Putamen (tissue), 1 donor: ENCODE measurements around the gene TMEM240.
"Not testable (repeated sequence)": the region's sequence is repeated elsewhere in the genome, so short reads cannot be mapped to it uniquely, and the experiment has no call there.

Source experiments
- DNase-seq: peaks from one replicate; pipeline ENCODE4 v3.0.0-alpha.2; 2016; ENCODE audit warnings: low spot score

Gene TMEM240

DNA sequence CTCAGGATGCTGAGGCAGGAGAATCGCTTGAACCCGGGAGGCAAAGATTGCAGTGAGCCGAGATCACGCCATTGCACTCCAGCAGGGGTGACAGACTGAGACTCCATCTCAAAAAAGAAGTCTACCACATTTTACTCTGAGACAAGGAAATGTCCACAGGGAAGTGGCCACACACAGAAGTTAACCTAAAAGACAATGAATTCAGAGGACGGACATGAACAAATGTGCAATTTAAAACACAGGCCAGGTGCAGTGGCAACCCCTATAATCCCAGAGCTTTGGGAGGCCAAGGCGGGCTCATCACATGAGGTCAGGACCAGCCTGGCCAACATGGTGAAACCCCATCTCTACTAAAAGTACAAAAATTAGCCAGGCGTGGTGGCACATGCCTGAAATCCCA is 17.3 kb upstream of the TMEM240 start:
- not testable (repeated sequence) for DNase-seq

GRCh38 chr1:1556961-1557360 is 16.5 kb upstream of the TMEM240 start:
- DNase-seq: not testable (repeated sequence)

GRCh38 chr1:1556505-1556904 is 16.1 kb upstream of the TMEM240 start:
- no peak for DNase-seq

DNA sequence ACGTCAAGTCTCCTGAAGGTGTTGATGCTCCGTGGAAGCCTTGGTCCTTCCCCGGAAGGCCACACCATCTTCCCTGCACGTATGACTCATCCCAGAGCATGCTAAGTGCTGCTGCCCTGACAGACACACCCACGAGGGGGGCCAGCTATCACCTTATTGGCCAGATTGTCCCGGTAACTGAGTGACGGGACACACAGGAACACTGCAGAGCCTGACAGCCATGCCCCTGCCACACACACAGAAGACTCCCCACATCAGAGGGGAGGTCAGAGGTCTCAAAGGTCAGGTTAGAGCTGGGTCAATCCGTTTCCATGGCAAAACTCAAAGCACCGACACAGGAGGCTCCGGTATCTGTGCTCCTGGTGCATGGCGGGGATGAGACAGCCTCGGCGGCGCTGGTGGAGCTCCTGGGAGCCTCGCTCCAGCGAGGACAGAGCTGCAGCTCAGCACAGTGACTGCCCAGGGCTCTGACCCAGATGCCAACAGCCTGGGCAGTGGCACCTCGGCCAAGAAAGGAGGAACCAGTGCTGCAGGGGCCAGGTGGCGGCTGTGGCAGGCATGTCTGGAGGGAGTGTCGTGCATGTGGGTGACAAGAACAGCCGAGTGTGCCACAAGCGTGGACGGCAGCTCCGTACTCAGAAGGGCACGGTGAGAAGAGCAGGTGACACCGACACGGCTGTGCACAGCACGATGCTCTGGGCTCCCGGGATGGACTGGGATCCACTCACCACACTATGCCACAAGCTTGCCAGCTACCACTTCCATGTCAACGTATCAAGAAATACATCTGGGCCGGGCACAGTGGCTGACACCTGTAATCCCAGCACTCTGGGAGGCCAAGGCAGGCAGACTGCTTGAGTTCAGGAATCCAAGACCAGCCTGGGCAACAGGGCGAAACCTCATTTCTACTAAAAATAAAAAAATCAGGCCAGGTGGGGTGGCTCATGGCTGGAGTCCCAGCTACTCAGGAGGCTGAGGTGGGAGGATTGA is 14.8 kb upstream of the TMEM240 start:
- no peak for DNase-seq

DNA sequence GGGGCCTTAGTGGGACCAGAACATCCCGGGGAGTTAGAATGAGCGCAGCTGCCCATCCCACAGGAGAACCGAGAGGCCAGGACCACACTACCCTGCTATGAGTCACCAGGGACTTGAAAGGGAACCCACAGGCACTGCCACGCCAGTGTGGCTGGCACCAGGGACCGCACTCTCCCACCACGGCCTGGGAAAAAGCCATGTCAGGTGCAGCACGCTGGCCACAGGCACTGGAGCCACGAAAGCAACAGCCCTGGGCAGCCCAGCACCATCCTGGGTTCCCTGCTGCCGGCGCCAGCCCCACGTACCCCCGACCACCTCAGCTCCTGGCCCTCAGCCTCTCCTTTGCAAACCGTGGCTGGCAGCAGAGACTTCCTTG is 14.1 kb upstream of the TMEM240 start:
- no peak for DNase-seq

- DNase-seq: no peak
Measured at GRCh38 chr1:1553821-1554494, 13.5 kb upstream of the TMEM240 start.

- DNase-seq: no peak
Measured at GRCh38 chr1:1552263-1552639, 11.8 kb upstream of the TMEM240 start.

DNA sequence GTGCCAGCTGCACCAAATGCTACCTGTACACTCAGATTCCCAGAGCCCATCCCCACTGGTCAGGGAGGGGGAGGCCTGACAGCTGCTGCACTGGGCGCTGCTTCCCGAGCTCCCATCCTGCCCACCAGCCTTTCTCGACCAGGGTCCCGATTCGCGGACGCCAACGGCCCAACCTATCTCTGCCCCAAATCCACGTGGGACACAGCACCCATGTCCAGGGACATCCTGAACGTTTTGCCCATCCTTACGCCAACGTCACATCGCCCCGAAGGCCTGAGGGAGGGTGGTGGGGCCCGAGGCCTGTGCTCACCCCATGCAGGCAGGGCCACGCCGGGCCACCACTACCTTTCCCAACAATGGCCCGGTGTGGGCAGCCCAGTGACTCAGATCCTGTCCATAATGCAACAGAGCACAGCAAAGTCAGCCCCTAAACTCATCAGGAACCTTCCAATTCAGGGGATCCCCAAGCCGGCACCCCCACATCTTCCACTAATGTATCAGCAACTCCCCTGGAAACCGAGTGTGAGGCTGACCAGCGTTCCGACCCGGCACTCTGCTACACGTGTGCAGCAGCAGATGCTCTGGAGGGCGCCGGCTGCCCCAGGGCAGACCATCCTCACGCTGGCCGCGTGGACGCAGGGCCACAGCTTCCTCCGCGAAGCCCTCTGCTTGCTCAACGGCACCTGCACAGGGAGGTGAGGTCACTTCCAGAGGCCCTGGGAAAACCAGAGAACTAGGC is 11.3 kb upstream of the TMEM240 start:
- no peak for DNase-seq

- no peak for DNase-seq
Measured at GRCh38 chr1:1550591-1551432, 10.4 kb upstream of the TMEM240 start.

- DNase-seq: no peak
Measured at GRCh38 chr1:1550087-1550486, 9.7 kb upstream of the TMEM240 start.

DNA sequence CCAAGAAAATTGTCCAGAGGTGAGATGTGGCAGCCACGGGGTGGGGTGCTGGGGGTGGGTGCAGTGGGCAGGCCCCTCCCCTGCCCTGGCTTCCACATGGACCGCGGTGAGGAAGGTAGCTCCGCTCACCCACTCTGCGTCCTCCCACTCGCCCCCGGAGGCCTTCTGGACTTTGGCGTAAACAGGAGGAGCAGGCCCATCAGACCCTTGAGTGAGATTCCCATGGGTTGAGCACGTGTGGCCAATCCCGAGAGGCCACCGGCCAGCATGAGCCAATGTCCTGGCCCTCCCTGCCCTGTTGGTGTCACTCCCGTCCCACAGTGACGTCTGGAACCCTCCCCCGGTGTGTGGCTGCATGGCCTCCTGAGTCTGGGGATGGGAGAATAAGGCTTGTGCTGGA is 8.2 kb upstream of the TMEM240 start:
- no peak for DNase-seq

- no peak for DNase-seq
Measured at GRCh38 chr1:1547476-1547875, 7.1 kb upstream of the TMEM240 start.

DNA sequence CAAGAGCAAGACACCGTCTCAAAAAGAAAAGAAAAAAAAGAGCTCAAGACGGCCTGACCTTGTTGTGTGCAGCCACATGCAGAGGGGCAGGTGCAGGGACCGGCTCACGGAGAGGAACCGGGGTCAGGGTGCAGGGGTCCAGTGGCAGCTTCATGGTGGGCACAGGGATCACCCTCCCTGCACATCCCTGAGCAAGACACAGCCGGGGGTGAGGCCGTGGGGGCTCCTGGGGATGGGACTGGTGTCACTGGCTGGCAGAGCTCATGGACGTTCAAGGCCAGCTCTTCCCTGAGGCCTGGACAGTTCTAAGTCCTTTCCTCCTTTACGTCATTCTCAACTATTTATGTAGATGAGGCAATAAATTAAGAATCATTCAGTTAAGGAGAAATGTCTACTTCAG is 6.6 kb upstream of the TMEM240 start:
- DNase-seq: no peak

DNA sequence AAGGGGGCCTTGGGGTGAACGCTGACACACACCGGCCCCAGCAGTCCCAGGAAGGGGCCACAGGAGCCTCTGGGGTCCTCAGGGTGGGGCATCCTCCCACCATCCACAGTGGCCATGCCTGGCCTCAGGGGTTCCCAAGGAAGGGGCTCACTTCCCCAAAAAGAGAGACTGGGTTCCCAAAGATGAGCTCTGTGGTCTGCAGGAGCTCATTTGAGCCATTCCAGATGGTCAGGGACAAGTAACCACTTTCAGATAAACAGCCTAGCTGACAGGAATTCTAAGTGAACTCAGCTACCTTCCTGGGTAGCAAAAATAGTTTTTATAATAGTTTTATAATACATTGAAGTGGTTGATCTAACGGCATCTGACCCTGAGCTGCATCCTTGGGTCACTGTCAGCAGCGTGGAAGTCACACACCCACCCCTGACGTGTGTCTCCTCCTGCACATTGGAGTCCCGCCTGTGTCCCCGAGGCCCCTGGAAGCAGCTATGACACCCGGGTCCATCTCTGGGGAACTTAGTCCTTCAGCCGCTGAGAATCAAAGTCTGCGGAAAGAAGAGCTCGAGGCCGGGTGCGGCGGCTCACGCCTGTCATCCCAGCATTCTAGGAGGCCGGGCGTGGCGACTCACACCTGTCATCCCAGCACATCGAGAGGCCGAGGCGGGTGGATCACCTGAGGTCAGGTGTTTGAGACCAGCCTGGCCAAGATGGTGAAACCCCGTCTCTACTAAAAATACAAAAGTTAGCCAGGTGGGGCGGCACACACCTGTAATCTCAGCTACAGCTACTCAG is 5.7 kb upstream of the TMEM240 start:
- no peak for DNase-seq

DNA sequence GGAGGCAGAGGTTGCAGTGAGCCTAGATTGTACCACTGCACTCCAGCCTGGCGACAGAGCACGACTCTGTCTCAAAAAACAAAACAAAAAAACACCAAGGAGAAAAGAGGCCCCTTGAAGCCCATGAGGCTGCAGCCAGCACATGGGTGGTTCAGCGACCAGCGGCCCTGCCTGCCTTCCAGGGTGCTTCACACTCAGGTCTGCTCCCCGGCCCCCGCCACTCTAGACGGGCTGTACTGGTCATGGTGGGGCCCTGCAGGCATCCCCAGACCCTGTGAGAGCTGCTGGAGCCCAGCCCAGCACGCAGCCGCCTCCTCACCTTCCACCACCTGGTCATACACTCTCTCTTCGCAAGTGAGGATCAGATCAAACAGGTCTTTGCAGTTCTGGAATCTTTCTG is 4.1 kb upstream of the TMEM240 start:
- DNase-seq: no peak

DNA sequence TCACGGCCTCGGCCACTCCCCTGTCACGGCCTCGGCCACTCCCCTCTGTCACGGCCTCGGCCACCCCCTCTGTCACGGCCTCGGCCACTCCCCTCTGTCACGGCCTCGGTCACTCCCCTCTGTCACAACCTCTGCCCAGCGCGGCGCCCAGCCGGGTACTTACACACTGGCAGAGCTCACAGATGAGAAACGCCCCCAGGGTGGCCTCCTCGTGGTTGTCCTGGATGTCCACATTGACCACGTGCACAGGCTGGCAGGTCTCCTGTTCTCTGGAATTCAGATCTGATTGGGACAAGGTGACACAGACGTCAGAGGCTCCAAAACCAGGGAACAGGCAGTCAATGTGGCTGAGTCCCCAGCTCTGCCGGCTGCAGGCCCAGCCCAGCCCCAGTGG is 3.3 kb upstream of the TMEM240 start:
- no peak for DNase-seq

GRCh38 chr1:1542766-1543705 is 2.6 kb upstream of the TMEM240 start:
- no peak for DNase-seq

- no peak for DNase-seq
Measured at GRCh38 chr1:1541956-1542765, 1.7 kb upstream of the TMEM240 start.
